ENCODE measurements around the gene TRAF1.

Gene TRAF1

GRCh38 chr9:120934281-120934680 is 7.7 kb upstream of the TRAF1 start:
- H3K4me1 Mint-ChIP-seq (ENCODE audit: low read depth): peaks cover 68% of the 10 kb centered on the region
- H3K36me3 Mint-ChIP-seq (ENCODE audit: low read depth): peaks cover 3% of the 10 kb centered on the region
- no peaks in the 10 kb centered on the region for H3K27me3 Mint-ChIP-seq (ENCODE audit: low read depth)
- no peak for DNase-seq (ENCODE audit: low spot score)
- H3K4me3 Mint-ChIP-seq: peak overlapping the region; percentile 16
- H3K27ac Mint-ChIP-seq: peak overlapping the region; percentile 53
- H3K9me3 Mint-ChIP-seq: no peaks in the 10 kb centered on the region

GRCh38 chr9:120933310-120934055 is 6.9 kb upstream of the TRAF1 start:
- Mint-ChIP-seq H3K9me3 (no peaks in the 10 kb centered on the region), H3K27ac (peak overlapping the region; percentile 64), H3K4me1 (ENCODE audit: low read depth) (peaks cover 69% of the 10 kb centered on the region), H3K27me3 (ENCODE audit: low read depth) (no peaks in the 10 kb centered on the region), H3K4me3 (peak overlapping the region; percentile 32), H3K36me3 (ENCODE audit: low read depth) (peaks cover 3% of the 10 kb centered on the region)
- no peak for DNase-seq (ENCODE audit: low spot score)

GRCh38 chr9:120932086-120932823 is 5.7 kb upstream of the TRAF1 start:
- Mint-ChIP-seq H3K27ac (peak overlapping the region; percentile 100), H3K9me3 (no peaks in the 10 kb centered on the region), H3K27me3 (ENCODE audit: low read depth) (no peaks in the 10 kb centered on the region), H3K4me1 (ENCODE audit: low read depth) (peaks cover 76% of the 10 kb centered on the region), H3K4me3 (peak overlapping the region; percentile 89), H3K36me3 (ENCODE audit: low read depth) (peaks cover 11% of the 10 kb centered on the region)
- no peak for DNase-seq (ENCODE audit: low spot score)

- H3K4me1 Mint-ChIP-seq (ENCODE audit: low read depth): peaks cover 78% of the 10 kb centered on the region
- peak; percentile 68 for DNase-seq (ENCODE audit: low spot score)
- peak overlapping the region; percentile 100 for H3K27ac Mint-ChIP-seq
Measured at GRCh38 chr9:120931231-120932085, 4.9 kb upstream of the TRAF1 start.

GRCh38 chr9:120929229-120929791 is 2.7 kb upstream of the TRAF1 start:
- Mint-ChIP-seq H3K9me3 (no peaks in the 10 kb centered on the region), H3K27me3 (ENCODE audit: low read depth) (no peaks in the 10 kb centered on the region), H3K4me1 (ENCODE audit: low read depth) (peaks cover 68% of the 10 kb centered on the region), H3K36me3 (ENCODE audit: low read depth) (peaks cover 28% of the 10 kb centered on the region), H3K27ac (peak overlapping the region; percentile 93), H3K4me3 (peak overlapping the region; percentile 83)
- DNase-seq (ENCODE audit: low spot score): no peak

More at GRCh38 chr9:120931231-120932085, 4.9 kb upstream of the TRAF1 start:
- no peaks in the 10 kb centered on the region for H3K27me3 Mint-ChIP-seq (ENCODE audit: low read depth)
- H3K9me3 Mint-ChIP-seq: no peaks in the 10 kb centered on the region
- H3K4me3 Mint-ChIP-seq: peak overlapping the region; percentile 89
- peaks cover 11% of the 10 kb centered on the region for H3K36me3 Mint-ChIP-seq (ENCODE audit: low read depth)

- peak; percentile 86 for DNase-seq (ENCODE audit: low spot score)
- Mint-ChIP-seq H3K4me1 (ENCODE audit: low read depth) (peaks cover 68% of the 10 kb centered on the region), H3K36me3 (ENCODE audit: low read depth) (peaks cover 35% of the 10 kb centered on the region), H3K4me3 (peak overlapping the region; percentile 89), H3K27ac (peak overlapping the region; percentile 92), H3K9me3 (no peaks in the 10 kb centered on the region), H3K27me3 (ENCODE audit: low read depth) (no peaks in the 10 kb centered on the region)
Measured at GRCh38 chr9:120928483-120929228, 2.1 kb upstream of the TRAF1 start.

- no peaks in the 10 kb centered on the region for H3K27me3 Mint-ChIP-seq (ENCODE audit: low read depth)
- H3K36me3 Mint-ChIP-seq (ENCODE audit: low read depth): peaks cover 41% of the 10 kb centered on the region
- H3K9me3 Mint-ChIP-seq: no peaks in the 10 kb centered on the region
- H3K27ac Mint-ChIP-seq: peak overlapping the region; percentile 92
- DNase-seq (ENCODE audit: low spot score): no peak
- H3K4me3 Mint-ChIP-seq: peak overlapping the region; percentile 89
- H3K4me1 Mint-ChIP-seq (ENCODE audit: low read depth): peaks cover 68% of the 10 kb centered on the region
Measured at GRCh38 chr9:120928015-120928482, 1.5 kb upstream of the TRAF1 start.

GRCh38 chr9:120927269-120928014 is 846 bp upstream of the TRAF1 start:
- Mint-ChIP-seq H3K9me3 (no peaks in the 10 kb centered on the region), H3K27me3 (ENCODE audit: low read depth) (no peaks in the 10 kb centered on the region), H3K4me3 (peak overlapping the region; percentile 89), H3K27ac (peak overlapping the region; percentile 92), H3K4me1 (ENCODE audit: low read depth) (peaks cover 72% of the 10 kb centered on the region), H3K36me3 (ENCODE audit: low read depth) (peaks cover 47% of the 10 kb centered on the region)
- DNase-seq (ENCODE audit: low spot score): no peak

GRCh38 chr9:120925535-120926396 is 830 bp downstream of the TRAF1 start:
- peaks cover 63% of the 10 kb centered on the region for H3K36me3 Mint-ChIP-seq (ENCODE audit: low read depth)
- peak overlapping the region; percentile 92 for H3K27ac Mint-ChIP-seq

GRCh38 chr9:120924698-120925534 is 1.7 kb downstream of the TRAF1 start:
- H3K4me3 Mint-ChIP-seq: peak overlapping the region; percentile 89
- H3K4me1 Mint-ChIP-seq (ENCODE audit: low read depth): peaks cover 75% of the 10 kb centered on the region
- no peaks in the 10 kb centered on the region for H3K27me3 Mint-ChIP-seq (ENCODE audit: low read depth)
- no peaks in the 10 kb centered on the region for H3K9me3 Mint-ChIP-seq
- peaks cover 69% of the 10 kb centered on the region for H3K36me3 Mint-ChIP-seq (ENCODE audit: low read depth)
- H3K27ac Mint-ChIP-seq: peak overlapping the region; percentile 92
- DNase-seq (ENCODE audit: low spot score): peak; percentile 57

More at GRCh38 chr9:120925535-120926396, 830 bp downstream of the TRAF1 start:
- Mint-ChIP-seq H3K4me3 (peak overlapping the region; percentile 89), H3K27me3 (ENCODE audit: low read depth) (no peaks in the 10 kb centered on the region), H3K4me1 (ENCODE audit: low read depth) (peaks cover 72% of the 10 kb centered on the region), H3K9me3 (no peaks in the 10 kb centered on the region)
- peak; percentile 91 for DNase-seq (ENCODE audit: low spot score)
